HepG2 (cell line): ENCODE data around the gene DUXA. TPM values are rescaled to one million over a fixed set of nuclear protein-coding genes. Genes with fewer than 3 reads are reported as not detected.
A peak's percentile ranks its signal among the peaks of the same experiment; 100 is the strongest.

Experiments used
- CCAR2 ChIP-seq: fragments of 200-400 bp; formaldehyde crosslinking; optimal IDR thresholded peaks from 2 replicates; pipeline ENCODE3; 2018; ENCODE audit warnings: low read depth, mild to moderate bottlenecking, low read length, moderate library complexity
- CHD2 ChIP-seq: IDR thresholded peaks from 2 replicates; pipeline ENCODE4 v1.6.1; 2011; ENCODE audit warnings: low read depth, low read length, improper control_type of control experiment
- GLI4 ChIP-seq: sonication (generic); formaldehyde crosslinking; IDR thresholded peaks from 2 replicates; pipeline ENCODE4 v1.5.1; 2020; ENCODE audit warnings: missing genetic modification reagents, mild to moderate bottlenecking, moderate library complexity, borderline replicate concordance
- HMGA1 ChIP-seq: sonication (generic); formaldehyde crosslinking; conservative IDR thresholded peaks from 2 replicates; pipeline ENCODE4 v1.4.0; 2020; ENCODE audit warnings: missing genetic modification reagents
- MTA3 ChIP-seq: sonication (generic); formaldehyde crosslinking; IDR thresholded peaks from 2 replicates; pipeline ENCODE4 v1.4.0; 2020; ENCODE audit warnings: missing genetic modification reagents
- PTBP1 ChIP-seq: fragments of 200-400 bp; formaldehyde crosslinking; IDR thresholded peaks from 2 replicates; pipeline ENCODE4 v1.6.1; 2018; ENCODE audit warnings: low read length, low read depth; ENCODE audit not compliant: poor library complexity, severe bottlenecking
- RCOR2 ChIP-seq: IDR thresholded peaks from 2 replicates; pipeline ENCODE4 v1.6.1; 2016; ENCODE audit warnings: missing biosample characterization, missing genetic modification reagents
- SKI ChIP-seq: fragments of 450-650 bp; IDR thresholded peaks from one replicate; pipeline ENCODE4 v1.6.1; 2018; ENCODE audit warnings: mild to moderate bottlenecking; ENCODE audit not compliant: partially characterized antibody
- SNAPC4 ChIP-seq: sonication (generic); formaldehyde crosslinking; IDR thresholded peaks from 2 replicates; pipeline ENCODE4 v1.4.0; 2020; ENCODE audit warnings: mild to moderate bottlenecking, missing genetic modification reagents
- UBTF ChIP-seq: sonication (generic); formaldehyde crosslinking; IDR thresholded peaks from 2 replicates; pipeline ENCODE4 v1.4.0; 2020; ENCODE audit warnings: mild to moderate bottlenecking, missing genetic modification reagents
- ZBTB40 ChIP-seq, 2 experiments: fragments of 450-650 bp in 1 of 2; sonication (generic) in 1 of 2; formaldehyde crosslinking in 1 of 2; IDR thresholded peaks; 2 replicates each; pipeline versions ENCODE4 v1.6.1 to v1.8.0; 2016 to 2022; ENCODE audit warnings: antibody characterized with exemption in 1 of 2, mild to moderate bottlenecking in 1 of 2, missing genetic modification reagents in 1 of 2
- polyA plus RNA-seq, 8 experiments: library from polyadenylated mRNA; depleted of rRNA in 3 of 8; stranded (reverse) in 7 of 8; unstranded in 1 of 8; fragments of >200 nt; fragmentation: Illumina TruSeq in 4 of 8; extraction: Trizol in 4 of 8; gene quantifications; 2 replicates each; pipeline versions ENCODE4 v1.2.1 to v1.2.3, GENCODE V29; 2011 to 2016; ENCODE audit warnings: low read depth in 4 of 8, missing spikeins in 1 of 8, mixed read lengths in 1 of 8; ENCODE audit not compliant: insufficient read depth in 1 of 8
- total RNA-seq, 5 experiments: library from RNA; depleted of rRNA; stranded (reverse); fragments of >200 nt; fragmentation: Illumina TruSeq; extraction: Trizol; gene quantifications; 2 replicates each; pipeline ENCODE4 v1.2.3, GENCODE V29; 2016; ENCODE audit warnings: low read depth in 1 of 5

DUXA gene
- total and polyA plus RNA-seq, 2 of the 13 experiments (the other 11 are each of a cell fraction or from before 2014, with no cell fraction given), result not detected

- no peak for TF ChIP-seq ZBTB40 (IDR thresholded peaks at IDR 0.05)
- peak; percentile 54 for TF ChIP-seq ZBTB40 (CRISPR knock-in tag; IDR thresholded peaks at IDR 0.05)
- no peak for TF ChIP-seq CHD2
- TF ChIP-seq PTBP1, result no peak
- peak; percentile 84 for TF ChIP-seq UBTF
- 0 out of 2 replicates have a peak, but pooled peaks have one; percentile 42 for TF ChIP-seq GLI4 (CRISPR knock-in tag)
- peak; percentile 60 for TF ChIP-seq SKI
- TF ChIP-seq SNAPC4 (CRISPR knock-in tag), result peak; percentile 80; the same call in 1 of the 2 replicates
- TF ChIP-seq MTA3 (CRISPR knock-in tag), result no peak
- no peak for TF ChIP-seq CCAR2
- no peak for TF ChIP-seq HMGA1
- TF ChIP-seq RCOR2 (CRISPR knock-in tag), result no peak
Measured at GRCh38 chr19:57191141-57192076, 24.1 kb upstream of the DUXA start, which contains the start of gene ZNF264 (continued).
